ENCODE results near the gene STK17A.

STK17A gene

DNA sequence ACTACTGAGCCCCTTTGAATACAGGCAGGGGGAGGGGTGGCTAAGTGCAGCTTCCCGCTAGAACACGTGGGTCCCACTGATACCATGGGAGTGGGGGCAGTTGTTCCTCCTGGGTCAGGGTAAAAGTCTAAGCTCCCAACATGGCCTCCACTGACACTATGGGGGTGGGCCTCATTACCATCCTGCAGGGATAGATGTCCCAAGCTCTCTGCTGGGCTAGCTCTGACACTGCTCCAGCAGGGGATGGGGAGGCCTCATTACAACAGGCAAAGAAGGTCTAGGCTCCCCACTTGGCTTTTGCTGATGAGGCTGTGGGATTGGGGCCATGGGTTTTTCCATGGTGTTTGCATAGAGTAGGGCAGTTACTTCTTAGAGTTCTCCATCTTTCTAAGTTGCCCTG, 51.5 kb downstream of the STK17A start:
- no peak for DNase-seq (ENCODE audit: low read depth in 3 of 3)

DNA sequence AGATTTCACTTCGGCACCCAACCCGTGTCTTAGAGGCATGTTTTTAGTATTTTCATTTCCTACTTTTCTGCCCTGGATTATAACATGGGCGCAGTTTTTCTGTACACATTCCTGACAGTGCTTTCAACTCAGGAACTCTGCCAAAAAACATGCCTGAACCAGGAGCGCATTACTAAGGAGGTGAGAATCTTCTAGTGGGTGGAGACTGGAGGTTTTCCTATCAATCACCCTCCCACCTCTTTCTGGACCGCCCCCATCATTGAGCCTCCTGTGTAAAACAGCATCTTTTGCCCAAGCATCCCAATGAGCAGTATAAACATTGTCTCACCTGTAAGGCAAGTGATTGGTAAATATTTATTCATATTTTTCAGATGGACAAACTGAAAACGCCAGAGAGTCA, 53.2 kb downstream of the STK17A start:
- no peak for DNase-seq (ENCODE audit: low read depth in 3 of 3)

DNA sequence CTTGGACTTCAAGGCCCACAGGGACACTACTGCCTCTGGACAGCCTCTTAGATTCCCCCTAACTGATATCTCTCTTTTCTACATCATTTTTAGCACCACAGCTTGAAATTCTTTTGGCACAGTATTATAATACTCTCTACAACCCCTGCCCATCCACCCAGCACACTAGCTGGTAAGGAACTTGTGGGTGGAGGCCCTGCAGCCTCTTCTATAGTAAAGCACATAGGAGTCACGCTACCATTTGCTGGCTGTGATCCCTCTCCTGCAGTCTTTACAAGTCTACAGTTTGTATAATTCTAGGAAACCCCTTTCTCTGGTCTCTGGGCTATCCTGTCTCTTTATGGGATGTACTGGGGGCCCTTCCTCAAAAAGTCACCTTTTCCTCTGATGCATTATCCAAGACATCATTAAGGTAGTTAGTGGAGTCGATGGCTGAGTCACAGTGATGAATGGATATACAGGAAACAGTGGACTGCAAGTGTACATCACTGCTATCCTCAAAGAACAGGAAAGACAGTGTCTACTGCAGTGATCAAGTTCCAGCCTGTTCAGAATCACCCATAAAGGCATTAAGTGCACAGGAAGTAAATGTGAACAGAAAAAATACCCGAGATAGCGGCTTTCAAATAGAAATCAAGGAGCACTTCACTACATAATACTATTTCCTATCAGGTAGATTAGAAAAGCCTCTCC, 54.4 kb downstream of the STK17A start:
- DNase-seq (ENCODE audit: low read depth in 3 of 3), result no peak

DNA sequence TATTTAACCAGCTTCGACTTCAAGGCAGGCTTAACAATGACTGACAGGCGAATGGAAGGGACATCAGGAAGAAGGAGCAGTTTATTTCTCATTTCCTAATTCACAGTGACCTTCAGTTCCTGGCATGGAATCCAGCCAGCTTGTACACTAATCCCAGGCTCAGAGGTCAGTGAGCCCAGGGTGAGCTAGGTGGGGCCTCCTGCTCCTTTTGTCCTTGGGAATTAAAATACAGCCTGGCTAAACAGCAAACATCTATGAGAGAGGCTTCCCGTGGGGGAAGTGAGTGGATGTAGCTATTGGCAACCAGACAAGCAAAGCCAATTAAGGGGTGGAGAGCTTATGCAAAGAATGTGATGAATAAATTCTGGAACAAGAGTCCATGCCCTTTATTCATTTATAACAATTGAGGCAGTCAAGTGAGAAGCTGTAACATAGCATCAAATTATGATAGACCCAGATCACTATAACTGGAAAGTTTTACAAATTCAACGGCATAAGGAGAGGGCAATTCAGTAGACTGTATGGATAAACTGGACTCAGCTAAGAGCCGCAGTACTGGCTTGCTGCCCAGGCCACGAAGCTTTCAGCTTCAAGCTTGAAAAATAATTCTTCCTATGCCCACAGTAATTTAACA, 57.1 kb downstream of the STK17A start:
- DNase-seq (ENCODE audit: low read depth in 3 of 3), result no peak

DNA sequence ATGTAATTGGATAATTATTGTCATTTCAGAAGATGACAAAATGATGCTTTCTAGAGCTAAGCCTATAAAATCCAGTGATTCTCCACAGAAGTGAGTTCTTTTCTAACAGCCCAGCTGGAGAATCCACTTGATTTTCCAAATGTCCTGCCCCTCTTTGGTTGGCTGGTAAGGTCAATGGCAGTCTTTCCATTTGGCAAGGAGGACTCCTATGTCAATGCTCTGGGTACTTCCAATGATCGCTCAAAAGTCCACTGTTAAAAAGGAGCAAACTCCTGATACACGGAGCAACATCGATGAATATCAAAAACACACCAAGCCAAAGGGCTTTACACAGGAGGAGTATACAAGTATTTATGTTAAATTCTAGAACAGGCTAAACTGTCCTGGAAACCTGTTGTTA, 57.8 kb downstream of the STK17A start:
- no peak for DNase-seq (ENCODE audit: low read depth in 3 of 3)

DNA sequence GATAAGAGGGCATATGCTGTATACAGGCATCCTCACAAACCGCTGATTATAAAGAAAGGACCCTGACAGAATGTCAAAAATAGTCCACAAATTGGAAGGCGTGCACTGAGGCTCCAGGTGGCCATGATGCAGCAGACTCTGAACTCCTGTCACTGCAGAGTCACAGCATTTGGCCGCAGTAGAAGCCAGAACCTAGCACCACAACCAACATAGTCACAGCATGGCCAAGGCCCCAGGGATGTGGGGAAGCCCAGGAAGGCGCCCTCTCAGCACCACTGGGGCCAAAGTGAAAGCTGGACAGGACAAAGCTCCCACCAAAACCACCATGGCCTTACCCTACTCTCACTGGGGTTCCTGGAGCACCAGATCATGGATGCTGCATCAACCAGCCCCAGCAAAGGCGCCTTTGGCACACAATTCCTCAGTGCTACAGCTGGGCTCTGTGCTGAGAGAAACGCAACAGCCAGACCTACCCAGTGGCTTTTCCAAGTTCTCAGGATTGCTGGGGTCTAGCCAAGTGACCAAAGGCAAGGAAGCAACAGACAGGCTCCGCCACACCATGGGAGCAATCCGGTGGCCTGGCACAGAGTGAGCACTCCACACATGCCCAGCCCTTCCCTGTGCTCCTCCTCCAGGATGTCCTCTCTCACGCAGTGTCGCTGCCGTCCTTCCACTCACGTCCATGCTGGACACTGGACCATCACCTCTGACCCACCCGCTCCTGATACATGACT, 60.2 kb downstream of the STK17A start:
- no peak for DNase-seq (ENCODE audit: low read depth in 3 of 3)

DNA sequence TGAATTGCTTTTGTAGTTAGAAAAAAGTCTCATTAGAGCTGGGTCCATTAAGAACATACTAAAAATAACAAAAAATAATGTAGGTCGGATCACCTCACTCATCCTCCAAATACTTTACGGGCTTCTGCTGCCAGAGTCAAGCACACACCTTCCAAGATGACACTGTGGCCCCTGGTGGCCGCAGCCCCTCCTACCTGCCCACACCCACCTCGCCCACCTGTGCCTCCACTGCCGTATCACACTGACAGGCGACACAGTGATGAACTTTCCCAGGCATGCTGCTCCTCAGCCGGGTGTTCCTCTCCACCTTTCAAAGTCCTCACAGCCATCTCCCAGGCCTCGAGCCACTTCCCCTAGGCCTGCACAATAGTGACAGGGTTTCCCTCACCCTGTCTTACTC, 60.9 kb downstream of the STK17A start:
- DNase-seq (ENCODE audit: low read depth in 3 of 3), result no peak

DNA sequence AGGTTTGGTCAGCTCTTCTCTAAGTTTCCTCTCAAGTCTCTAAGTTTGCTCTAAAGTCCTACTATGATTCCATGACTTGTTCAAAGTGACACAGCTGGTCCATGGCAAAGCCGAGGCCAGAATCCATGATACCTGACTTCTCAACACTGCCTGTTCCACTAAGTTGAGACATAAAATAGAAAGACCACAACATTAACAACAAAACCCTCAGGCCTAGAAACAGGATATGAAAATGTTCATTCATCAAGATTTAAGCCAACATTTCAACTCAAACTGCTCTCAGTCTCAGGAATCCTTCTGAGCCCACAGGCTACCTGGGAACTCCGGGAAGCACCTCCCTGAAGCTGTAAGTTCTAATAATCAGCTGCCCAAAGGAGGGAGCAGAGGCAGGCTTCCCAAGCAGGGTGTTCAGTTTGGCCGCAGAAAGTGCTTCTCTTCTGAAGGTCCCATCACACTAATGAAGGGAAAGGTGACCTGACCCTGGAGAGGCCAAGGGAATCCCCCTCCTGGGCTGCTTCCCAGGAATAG, 62.9 kb downstream of the STK17A start:
- no peak for DNase-seq (ENCODE audit: low read depth in 3 of 3)

DNA sequence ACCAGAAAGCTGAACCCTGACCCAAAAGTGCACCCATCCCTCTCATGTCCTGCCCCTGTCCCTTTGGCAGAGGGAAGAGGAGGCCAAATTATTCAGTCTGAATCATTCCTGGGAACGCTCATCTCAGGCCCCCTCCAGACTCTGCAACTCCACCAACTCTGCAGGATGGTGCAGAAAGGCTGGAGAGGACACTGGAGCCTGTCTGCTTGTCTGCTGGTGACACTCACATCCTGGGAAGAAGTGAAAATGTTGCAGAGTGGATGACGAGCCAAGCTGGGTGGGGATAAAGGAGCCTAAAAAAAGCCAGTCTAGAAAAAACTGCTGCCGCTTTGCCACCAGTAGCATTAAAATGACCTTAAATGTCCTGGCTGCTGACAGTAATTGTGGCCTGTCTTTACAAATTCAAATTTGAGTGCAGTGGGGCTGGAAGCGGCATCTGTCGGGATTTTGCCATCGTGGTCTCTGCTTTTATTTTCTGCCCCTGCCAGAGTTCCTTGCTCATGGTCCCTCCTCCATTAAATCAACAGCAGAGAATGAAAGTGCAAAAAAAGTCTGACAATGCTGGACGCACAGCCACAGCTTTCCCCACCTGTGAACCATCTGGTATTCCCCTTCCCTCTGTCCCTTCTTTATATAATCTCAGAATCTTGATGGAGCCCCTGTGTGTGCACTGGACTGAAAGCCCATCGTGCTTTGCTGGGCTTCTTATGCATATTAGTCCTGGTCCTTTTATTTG, 63.9 kb downstream of the STK17A start:
- DNase-seq (ENCODE audit: low read depth in 3 of 3), result no peak

DNA sequence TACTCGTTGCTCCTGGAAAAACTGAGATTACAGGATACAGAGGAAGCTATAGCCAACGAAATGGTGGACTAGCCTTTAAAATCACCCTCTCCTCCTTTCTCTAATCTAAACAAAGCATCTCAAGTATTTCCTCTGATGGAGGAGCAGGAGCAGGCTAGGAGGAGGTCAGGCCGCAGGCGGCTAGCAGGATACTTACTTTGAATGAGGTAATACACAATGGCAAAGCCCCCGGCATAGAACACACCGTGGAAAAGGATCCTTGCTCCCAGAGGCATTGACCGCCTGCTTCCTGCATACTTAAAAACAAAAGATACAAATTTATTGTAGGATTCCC, 64.4 kb downstream of the STK17A start:
- DNase-seq (ENCODE audit: low read depth in 3 of 3), result no peak

DNA sequence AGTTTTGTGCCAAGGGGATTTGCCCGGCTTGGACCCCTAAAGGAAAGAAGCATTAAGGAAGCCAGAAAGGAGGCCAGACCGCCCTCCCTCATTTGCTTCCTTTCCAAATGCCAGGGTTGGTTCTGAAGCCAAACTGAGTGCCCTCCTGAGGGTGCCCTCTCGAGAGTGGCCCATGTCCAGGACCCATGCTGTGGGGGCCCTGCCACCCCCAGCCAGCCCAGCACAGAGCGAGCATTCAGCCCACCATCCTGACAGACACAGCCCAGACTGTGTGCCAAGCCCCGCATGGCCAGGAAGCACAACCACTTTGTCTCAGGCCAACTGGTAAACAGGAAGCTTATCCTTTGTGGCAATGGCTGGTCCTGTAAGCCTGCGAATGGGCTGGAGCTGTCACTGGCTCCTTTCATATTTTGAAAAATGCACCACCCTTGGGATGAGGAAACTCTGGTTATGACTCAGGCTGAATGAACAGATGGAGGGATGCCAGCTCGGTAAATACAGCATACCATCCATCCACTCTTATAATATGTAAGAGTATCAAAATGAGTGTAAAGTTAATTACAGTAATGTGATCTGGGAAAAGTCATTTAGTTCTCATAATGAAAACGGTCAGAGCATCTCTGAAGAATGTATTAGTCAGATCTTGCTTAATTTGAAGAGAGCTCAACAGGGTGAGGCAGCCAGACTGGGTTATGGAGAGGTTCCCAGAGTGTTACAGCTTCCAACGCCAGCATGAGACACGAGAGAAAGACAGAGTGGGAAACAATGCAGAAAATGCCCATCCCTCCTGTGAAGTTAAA, 65.0 kb downstream of the STK17A start:
- DNase-seq (ENCODE audit: low read depth in 3 of 3), result peak in 1 of 3 donors; percentile 55

DNA sequence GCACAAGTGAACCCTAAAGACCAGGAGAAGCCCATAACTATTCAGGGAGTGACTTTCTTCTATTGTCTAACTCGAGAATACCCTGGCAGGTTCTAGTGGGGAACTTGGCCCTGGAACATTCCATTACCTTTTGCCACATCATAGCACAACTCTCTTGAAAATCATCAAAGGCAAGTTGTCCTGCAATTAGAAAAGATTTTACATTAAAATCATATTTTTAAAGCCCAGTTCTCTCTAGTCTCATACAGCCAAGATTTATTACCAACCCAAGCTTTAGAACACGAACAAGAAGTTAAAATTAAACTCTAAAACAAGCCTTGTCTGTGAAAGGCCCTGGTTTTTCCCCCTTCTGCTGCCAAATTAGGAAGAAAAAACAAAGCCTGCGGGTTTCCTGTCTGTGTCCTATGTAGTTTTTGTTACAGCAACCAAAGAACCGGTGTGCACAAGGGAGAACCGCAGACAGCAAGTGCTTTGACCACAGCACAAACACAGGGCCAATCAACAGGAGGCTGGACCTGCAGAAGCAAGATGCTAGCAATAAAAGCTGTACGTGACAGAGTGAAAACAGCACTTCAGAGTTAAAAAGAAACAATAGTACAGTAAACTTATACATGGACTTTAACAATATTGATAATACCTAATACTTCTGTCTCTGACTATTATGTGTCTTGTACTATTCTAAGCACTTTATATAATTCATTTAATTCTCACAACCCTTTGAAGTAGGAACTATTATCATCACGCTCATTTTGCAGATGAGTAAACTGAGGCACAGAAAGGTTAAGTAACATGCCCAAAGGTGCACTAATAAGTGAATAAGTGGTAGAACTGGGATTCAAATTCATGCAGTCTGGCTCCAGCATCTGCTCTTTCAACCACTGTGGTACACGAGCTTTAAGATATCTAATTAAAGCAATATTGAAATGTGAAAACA, 65.8 kb downstream of the STK17A start:
- peak in 1 of 3 donors; percentile 49 for DNase-seq (ENCODE audit: low read depth in 3 of 3)

DNA sequence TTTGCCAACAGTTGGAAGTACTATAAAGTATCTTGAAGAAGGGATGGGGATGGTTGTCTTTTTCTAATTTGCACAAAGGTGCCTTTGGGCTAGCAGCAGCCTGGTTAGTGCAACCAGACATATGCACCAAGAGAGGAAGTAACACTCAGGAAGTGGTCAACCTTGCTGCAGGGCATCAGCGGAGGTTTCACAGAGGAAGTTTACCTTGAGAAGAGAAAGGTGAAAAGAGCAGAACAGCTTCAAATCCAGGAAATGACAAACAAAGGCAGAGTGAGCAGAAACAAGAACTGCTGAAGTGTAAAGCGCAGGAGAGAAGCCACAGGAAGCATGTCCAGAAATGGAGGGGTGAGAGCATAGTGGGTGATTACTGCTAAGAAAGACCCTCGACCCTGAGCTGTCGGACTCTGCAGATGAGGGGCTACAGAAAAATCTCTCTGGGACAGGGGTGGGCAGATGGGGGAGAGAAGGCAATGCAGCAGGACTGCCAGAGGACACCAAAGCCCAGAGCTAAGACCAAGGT, 66.9 kb downstream of the STK17A start:
- DNase-seq (ENCODE audit: low read depth in 3 of 3), result peak in 1 of 3 donors; percentile 41

DNA sequence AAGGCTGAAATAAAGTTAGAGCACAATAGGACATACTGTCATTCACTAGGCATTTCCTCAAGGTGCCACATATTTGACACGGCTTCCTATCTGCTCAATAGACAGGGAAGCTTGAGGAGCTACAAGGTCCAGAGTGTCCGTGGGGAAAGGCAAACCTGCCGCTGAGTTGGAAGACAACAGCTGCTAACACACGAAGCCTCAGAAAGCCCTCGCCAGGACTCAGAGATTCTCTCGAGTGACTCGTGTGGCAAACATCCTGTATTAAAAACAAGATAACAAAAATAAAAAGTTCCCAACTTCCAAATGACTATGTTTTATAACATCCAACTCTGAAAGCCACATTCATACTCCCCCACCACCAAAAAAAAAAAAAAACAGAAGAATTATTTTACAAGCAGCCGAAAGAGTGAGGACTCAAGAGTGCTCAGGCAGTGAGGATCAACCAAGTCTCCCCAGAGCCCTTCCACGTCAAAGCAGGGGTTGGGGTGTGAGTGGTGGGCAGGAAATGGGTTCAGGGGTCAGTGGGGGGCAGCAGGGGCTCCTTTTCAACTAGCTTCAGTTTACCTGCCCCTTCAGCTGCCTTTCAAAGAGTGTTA, 67.6 kb downstream of the STK17A start:
- DNase-seq (ENCODE audit: low read depth in 3 of 3), result no peak

DNA sequence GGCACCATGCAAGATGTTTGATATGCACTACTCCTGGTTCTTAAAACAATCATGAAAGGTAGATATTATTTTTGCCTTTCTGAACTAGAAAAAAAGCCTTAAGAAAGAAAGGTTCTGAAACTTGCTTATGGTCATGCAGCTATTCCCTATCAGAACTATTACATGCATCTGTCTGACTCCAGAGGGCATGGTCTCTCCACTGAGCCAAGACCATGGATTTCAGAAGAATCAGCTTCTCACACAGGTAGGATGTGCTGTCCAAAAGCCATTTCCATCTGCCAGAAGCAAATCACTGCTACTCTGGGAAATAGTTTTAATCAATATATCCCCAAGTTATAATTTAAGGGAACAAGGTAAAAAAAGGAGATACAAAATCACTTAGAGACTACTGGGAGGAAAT, 69.5 kb downstream of the STK17A start:
- DNase-seq (ENCODE audit: low read depth in 3 of 3), result no peak

DNA sequence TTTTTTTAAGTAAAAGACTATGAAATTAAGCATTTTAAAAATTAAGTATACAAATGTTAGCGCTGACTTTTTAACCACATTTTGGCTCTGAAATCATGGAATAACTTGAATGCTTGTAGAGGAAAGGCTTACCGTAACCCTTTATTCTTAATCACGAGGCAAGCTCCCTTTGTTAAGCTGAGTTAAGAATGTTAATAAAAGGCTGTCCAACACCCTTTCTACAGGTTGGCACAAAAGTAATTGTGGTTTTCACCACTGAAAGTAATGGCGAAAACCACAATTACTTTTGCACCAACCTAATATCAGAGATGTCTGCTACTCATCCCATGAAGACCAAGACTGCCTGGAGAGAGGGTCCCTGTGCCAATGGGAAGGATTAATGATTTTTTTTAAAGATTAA, 70.6 kb downstream of the STK17A start:
- no peak for DNase-seq (ENCODE audit: low read depth in 3 of 3)

DNA sequence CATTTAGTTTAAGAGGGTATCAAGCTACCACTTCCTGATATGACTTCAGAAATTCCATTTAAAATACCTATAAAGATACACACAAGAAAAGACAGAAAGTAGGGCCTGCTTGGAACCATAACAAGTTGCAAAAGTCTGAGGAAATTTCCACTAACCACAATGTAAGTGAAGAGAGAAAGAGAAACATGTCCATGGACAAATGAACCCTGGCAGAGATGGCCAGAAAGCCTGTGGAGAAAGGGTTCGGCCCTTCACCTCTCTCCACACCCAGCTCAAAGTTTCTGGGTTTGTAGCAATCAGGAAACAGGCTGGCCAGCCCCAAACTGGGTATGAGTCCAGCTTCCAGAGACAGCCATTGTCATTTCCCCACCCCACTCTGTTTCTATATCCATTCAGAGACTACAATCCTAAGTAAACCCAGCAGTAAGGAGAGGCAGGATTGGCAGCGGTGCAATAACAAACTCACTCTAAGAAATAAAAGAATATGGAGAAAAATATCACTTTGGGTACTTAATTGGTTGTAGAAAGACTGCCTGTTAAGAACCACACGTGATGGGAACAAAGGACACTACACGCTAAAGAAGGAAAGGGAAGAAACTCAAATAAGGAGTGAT, 71.1 kb downstream of the STK17A start:
- DNase-seq (ENCODE audit: low read depth in 3 of 3), result no peak

DNA sequence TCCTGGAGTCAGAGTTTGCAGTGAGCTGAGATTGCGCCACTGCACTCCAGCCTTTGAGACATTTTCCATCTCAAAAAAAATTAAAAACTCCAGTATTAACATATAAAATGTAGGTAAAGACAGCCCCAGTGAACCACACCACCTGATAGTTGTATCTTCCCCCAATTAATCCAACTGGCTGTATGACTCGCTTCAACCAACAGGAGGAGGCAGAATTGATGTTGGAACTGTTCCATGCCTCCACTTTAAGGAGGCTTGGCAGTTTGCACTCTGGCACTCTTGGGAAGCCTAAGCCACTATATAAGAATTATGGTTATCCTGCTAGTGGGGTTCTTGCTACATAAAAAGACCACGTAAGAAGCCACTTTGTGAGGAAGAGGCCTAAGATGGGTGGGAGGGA, 72.7 kb downstream of the STK17A start:
- DNase-seq (ENCODE audit: low read depth in 3 of 3), result no peak

DNA sequence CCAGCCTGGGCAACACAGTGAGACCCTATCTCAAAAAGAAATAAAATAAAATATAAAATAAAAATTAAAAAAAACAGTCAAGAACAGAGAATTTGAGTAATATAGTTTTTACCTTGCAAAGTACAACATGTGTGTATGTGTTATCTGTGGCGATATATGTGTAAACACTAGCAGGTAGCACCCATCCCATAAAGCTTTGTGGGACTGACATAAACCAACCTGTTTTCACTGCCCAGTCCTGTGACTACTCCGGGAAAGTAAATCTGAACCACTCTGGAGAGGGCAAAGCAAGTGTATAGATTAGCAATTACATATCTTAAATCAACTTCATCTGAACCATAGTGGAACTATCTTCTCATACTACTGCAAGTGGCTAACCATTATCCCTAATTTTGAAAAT, 74.1 kb downstream of the STK17A start:
- DNase-seq (ENCODE audit: low read depth in 3 of 3), result no peak
